Fibroblast of lung (primary cell): ENCODE results near the gene LONP1.

Experiments used
- CTCF ChIP-seq, 2 donors: IDR thresholded peaks in 1 of 2; conservative IDR thresholded peaks in 1 of 2; 1 replicate in 1 of 2; 2 replicates in 1 of 2; pipeline ENCODE4 v1.5.1; 2011 to 2012; ENCODE audit warnings: low read length in 2 of 2, control low read depth in 1 of 2, inconsistent platforms in 1 of 2, low read depth in 1 of 2, mild to moderate bottlenecking in 1 of 2
- EZH2 ChIP-seq: IDR thresholded peaks from 2 replicates; pipeline ENCODE4 v1.5.1; 2012; ENCODE audit warnings: low read length, control low read depth, mild to moderate bottlenecking; ENCODE audit errors: missing control alignments

- no peak for TF ChIP-seq CTCF (conservative IDR thresholded peaks at IDR 0.05 in 1 of 2, IDR thresholded peaks at IDR 0.05 in 1 of 2; ENCODE audit: low read depth in 1 of 2, low read length in 2 of 2)
- no peak for TF ChIP-seq EZH2
Measured at GRCh38 chr19:5700455-5701092, 19.4 kb downstream of the LONP1 start.
